SIG-M5 (cell line): Measurements from ENCODE around the gene ZNF652.
"Not testable (repeated sequence)": the region's sequence is repeated elsewhere in the genome, so short reads cannot be mapped to it uniquely, and the experiment has no call there.

ENCODE experiments used
- DNase-seq: peaks from one replicate; lab custom pipeline; 2025; lab: John Stamatoyannopoulos, UW

The ZNF652 gene

DNA sequence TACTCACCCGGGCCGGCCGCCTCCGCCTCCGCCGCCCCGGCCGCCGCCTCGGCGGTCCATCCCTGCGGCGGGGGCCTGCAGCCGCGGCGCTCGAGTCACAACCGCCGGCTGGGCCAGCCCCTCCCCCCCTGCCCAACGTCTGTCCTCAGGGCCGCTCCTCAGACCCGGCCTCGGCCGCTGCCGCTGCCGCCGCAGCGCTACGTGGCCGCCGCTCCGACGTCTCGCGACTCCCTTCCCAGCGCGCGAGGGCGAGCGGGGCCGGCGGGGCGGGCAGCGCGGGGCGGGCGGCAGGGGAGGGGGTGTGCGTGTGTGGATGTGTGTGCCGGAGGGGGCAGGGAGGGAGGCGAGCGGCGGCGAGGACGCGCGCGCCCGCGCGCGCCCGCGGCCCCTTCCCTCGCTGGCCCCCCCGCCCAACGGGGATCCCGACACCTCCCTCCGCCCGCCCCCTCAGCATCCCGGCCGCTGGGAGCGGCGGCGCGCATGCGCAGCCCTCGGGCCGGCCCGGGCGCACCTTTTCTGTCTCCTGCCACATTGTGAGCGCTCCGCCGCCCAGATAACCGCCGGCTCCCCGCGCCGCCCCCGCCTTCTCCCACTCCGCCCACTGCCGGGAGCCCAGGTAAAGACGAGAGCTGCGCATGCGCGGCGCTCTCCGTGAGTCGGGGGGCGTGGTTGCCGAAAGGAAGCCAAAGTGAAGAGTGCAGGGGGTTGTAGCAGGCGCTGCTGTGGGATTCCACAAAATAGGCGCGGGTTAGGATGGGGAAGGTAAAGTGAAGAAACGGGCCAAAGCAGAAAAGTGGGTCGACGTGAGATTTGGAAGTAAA is at the start of gene ZNF652:
ZNF652 (minus strand) TSS at position 349 of the 821 bp plus-strand sequence. CDS start 44,525 bp downstream, outside the sequence.
- no peak for DNase-seq

- no peak for DNase-seq
These were observed 47.0 kb upstream of the ZNF652 start for GRCh38 chr17:49409066-49409465.

DNA sequence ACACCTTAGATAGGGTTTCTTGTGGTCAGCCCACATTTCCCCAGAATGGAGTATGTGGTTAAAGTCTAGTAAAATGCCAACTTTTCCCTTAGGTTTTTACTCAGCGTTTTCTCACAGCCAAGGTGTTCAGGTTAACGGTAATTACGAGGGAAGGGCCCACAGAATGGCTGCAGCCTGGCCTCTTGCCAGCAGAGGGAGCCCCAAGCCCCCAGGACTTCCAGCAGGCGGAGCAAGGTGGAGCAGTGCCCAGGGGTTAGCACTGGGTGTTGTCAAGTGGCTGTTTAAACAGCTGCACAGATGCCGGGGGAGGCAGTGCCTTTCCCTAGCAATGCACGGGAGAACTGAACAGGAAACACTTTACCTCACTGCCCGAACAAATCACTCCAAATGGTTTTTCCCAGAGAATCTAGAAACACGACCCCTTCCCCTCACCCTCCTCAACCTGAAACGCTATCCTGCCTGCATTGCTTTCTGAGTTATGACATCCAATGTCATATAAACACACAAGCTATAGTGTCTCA is 46.0 kb upstream of the ZNF652 start:
- DNase-seq = no peak

GRCh38 chr17:49407086-49407485 is 45.0 kb upstream of the ZNF652 start:
- DNase-seq = no peak

GRCh38 chr17:49406421-49407061 is 44.5 kb upstream of the ZNF652 start:
- DNase-seq = no peak

GRCh38 chr17:49404906-49405305 is 42.9 kb upstream of the ZNF652 start:
- no peak for DNase-seq

- DNase-seq = no peak
These were observed 42.3 kb upstream of the ZNF652 start for GRCh38 chr17:49404361-49404760.

GRCh38 chr17:49403514-49404289 is 41.7 kb upstream of the ZNF652 start:
- DNase-seq = no peak

- DNase-seq = no peak
These were observed 40.7 kb upstream of the ZNF652 start for GRCh38 chr17:49402706-49403105.

DNA sequence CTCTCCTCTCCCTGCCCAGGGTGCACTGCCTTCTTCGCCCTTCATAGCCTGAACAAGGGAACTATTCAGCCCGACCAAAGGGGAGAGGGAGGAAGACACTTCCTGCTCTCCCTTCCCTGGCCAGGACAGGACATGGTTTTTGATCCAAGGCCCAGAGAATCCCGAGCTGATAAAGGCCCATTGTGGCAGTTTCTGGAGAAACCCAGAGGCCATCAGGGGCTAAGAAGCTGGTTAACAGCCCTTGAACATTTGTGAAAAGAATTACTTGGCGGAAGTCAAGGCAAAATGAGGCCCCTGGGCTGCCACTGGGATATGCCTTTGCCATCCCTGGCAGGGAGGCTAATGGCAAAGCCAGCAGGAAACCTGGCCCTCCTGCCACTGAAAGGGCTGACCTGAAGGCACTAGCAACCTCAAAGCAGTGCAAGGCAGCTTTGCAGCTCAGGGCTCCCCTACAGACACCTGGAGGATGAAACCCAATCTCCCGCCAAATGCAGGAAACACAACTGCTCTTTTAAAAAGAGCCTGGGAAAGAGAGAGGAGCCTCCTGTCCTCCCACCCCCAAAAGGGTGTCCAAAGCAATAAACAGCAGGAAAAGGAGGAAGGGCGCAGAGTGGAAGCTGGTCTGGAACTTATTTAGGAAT is 40.0 kb upstream of the ZNF652 start:
- no peak for DNase-seq

DNA sequence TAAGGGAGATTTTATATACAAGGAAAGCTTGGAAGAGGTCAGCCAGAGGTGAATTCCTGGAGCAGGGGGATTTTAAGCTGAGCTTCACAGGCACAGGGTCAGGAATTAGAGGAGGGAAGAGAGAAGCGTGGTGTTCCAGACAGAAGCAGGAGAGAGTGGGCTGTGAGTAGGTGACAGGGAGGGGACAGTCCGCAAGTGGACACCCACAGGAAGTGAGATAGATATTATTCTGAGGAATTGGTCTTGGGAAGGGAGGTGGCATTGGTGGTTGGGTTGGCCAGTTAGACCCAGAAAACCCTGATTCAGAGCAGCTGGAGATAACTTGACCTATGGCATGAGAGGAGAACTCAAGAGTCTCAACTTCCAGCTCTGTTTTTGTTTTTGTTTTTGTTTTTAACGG is 37.9 kb upstream of the ZNF652 start:
- DNase-seq = no peak

DNA sequence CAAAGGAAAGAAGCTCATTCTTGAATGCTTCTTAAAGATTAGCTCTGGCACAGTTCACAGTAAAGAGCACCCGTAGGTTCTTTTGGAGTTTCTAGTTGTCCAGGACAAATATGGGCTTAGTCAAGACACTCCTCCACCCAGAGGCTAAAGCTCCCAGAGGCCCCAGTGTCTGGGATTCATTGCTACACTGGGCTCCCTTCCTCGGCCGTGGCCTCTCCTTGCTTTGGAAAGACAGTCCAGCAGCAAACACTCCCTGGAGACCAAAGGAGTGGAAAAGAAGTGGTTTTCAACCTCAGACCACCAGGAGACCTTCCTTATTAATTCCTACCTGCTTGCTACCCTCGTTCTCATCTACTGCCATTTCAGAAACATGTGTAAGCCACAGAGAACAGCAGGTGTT is 35.5 kb upstream of the ZNF652 start:
- no peak for DNase-seq

DNA sequence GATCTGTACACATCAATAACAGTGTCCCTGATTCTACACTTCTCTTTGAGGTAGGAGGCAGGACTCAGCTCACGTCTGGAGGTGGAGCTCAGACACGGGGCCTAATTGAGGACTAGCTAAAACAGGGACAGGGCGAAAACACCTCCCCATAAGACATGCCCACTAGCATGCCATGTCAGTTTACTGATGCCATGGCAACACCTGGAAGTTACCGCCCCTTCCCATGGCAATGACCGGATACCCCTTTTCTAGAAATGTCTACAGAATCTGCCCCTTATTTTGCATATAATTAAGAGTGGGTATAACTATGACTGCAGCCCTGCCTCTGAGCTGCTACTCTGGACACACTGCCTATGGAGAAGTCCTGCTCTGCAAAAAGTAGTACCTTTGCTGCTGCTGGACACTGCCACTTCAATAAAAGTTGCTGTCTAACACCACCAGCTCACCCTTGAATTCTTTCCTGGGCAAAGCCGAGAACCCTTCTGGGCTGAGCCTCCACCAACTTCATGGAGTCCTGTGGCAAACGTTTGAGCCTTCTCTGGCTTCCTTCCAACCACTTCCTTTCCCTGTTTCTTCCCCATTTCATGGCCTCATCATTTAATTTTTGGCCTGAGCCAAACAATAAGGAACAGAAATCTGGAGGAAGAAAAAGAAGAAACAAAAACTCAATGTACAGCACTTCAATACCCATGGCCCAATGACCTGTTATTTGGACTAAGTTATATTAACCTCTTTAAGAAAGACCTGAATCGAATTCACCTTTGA is 31.6 kb upstream of the ZNF652 start:
- no peak for DNase-seq

- peak; percentile 68 for DNase-seq
These were observed 28.7 kb upstream of the ZNF652 start for GRCh38 chr17:49390548-49391324.

- DNase-seq = not testable (repeated sequence)
These were observed 27.7 kb upstream of the ZNF652 start for GRCh38 chr17:49389514-49390347.

GRCh38 chr17:49388692-49389513 is 26.9 kb upstream of the ZNF652 start:
- DNase-seq = no peak

- no peak for DNase-seq
These were observed 26.2 kb upstream of the ZNF652 start for GRCh38 chr17:49388290-49388640.

- DNase-seq = no peak
These were observed 25.6 kb upstream of the ZNF652 start for GRCh38 chr17:49387498-49388289.
